ENCODE data around the gene SLC38A3.

SLC38A3 gene

DNA sequence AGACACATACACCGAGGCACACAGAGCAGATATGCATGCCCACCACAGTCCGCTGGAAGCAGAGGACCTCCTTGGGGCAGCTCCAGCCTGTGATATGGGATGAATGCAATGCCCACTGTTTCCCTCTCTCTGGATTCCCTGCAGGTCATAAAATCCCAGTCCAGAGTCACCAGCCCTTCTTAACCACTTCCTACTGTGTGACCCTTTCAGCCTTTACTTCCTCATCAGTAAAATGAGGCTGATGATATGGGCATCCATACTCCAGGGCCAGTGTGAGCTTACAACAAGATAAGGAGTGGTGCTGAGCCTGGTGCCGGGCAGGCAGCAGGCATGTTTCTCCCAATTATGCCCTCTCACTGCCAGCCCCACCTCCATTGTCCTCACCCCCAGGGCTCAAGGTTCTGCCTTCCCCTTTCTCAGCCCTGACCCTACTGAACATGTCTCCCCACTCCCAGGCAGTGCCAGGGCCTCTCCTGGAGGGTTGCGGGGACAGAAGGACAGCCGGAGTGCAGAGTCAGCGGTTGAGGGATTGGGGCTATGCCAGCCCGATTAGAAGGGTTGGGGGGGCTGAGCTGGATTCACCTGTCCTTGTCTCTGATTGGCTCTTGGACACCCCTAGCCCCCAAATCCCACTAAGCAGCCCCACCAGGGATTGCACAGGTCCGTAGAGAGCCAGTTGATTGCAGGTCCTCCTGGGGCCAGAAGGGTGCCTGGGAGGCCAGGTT, 14.0 kb upstream of the SLC38A3 start, which contains the start of gene GNAT1:
Gene GNAT1, plus strand, starts transcription at position 675 of the 725 bp plus-strand sequence. CDS start 116 bp downstream, outside the sequence.
- FAIRE-seq: no peak
- no peak for DNase-seq (ENCODE audit: insufficient read length, low spot score)

- DNase-seq (ENCODE audit: insufficient read length, low spot score) (no peak), FAIRE-seq (no peak)
These were observed 12.9 kb upstream of the SLC38A3 start for GRCh38 chr3:50192124-50192523.

- FAIRE-seq: peak; percentile 99
These were observed 12.4 kb upstream of the SLC38A3 start for GRCh38 chr3:50192689-50193141.

DNA sequence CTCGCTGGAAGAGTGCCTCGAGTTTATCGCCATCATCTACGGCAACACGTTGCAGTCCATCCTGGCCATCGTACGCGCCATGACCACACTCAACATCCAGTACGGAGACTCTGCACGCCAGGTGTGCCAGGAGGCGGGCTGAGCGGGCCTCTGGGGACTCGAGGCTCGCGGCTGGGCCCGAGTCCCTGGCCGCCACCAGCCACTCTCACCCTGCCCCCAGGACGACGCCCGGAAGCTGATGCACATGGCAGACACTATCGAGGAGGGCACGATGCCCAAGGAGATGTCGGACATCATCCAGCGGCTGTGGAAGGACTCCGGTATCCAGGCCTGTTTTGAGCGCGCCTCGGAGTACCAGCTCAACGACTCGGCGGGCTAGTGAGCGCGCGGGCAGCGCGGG, 11.8 kb upstream of the SLC38A3 start:
- FAIRE-seq (no peak), DNase-seq (ENCODE audit: insufficient read length, low spot score) (no peak)

More at GRCh38 chr3:50192689-50193141, 12.4 kb upstream of the SLC38A3 start:
- peak; percentile 97 for DNase-seq (ENCODE audit: insufficient read length, low spot score)

DNA sequence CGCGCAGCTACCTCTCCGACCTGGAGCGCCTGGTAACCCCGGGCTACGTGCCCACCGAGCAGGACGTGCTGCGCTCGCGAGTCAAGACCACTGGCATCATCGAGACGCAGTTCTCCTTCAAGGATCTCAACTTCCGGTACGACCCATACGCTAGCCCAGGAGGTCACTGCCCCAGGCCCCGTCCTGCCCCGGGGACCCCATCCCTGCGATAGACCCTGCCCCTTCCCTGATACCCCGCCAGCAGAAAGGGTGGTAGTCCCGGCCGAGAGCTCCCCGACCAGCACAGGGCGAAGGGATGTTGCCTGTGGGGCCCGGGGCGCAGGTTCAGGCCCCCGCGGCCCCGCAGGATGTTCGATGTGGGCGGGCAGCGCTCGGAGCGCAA, 11.3 kb upstream of the SLC38A3 start:
- FAIRE-seq: no peak

DNA sequence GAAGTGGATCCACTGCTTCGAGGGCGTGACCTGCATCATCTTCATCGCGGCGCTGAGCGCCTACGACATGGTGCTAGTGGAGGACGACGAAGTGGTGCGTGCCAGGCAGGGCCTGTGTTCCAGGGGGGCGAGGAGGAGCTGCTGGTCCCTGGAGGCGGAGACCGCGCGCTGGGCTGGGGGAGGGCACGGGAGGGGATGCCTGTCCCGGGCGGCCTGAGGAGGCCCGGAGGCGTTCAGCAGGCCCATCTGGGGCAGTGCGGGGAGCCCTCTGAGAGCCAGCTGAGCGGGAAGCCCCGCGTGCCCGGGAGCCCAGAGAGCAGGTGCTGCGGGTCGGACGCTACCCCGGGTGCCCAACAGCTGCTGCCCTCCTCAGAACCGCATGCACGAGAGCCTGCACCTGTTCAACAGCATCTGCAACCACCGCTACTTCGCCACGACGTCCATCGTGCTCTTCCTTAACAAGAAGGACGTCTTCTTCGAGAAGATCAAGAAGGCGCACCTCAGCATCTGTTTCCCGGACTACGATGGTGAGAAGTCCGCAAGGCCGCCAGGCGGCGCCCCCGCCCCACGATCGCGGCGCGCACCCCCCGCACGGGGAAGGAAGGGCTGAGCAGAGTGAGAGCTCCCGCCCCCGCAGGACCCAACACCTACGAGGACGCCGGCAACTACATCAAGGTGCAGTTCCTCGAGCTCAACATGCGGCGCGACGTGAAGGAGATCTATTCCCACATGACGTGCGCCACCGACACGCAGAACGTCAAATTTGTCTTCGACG, 10.8 kb upstream of the SLC38A3 start:
- FAIRE-seq: peak; percentile 78
- DNase-seq (ENCODE audit: insufficient read length, low spot score): peak; percentile 76

More for the DNA sequence above, 11.3 kb upstream of the SLC38A3 start:
- DNase-seq (ENCODE audit: insufficient read length, low spot score): no peak

DNA sequence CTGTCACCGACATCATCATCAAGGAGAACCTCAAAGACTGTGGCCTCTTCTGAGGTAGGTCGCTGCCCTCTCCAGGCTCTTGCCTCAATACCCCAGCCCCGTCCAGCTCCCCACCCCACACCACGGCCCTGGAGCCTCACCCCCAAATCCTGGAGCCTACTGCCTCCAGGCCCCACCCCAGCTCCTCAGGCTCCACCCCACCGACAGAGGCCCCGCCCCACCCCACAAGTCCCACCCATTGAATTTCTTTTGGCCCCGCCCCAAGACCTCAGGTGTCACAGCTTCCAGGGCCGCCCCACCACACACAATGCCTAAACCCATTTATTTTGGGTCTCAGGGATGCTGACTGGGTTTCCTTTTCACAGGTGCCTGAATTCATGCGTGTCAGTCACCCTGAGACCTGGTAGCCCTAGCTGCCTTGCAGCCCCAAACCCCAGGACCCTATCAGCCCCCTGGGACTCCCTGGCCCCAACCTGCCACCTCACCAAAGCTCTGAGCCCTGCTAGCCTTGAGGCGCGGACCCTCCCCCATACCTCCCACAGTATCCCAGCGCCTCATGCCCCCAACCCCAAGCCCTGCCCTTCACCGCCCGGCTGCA, 10.1 kb upstream of the SLC38A3 start:
- FAIRE-seq (peak; percentile 8), DNase-seq (ENCODE audit: insufficient read length, low spot score) (no peak)

GRCh38 chr3:50195501-50196252, 9.4 kb upstream of the SLC38A3 start:
- no peak for DNase-seq (ENCODE audit: insufficient read length, low spot score)
- FAIRE-seq: no peak

DNA sequence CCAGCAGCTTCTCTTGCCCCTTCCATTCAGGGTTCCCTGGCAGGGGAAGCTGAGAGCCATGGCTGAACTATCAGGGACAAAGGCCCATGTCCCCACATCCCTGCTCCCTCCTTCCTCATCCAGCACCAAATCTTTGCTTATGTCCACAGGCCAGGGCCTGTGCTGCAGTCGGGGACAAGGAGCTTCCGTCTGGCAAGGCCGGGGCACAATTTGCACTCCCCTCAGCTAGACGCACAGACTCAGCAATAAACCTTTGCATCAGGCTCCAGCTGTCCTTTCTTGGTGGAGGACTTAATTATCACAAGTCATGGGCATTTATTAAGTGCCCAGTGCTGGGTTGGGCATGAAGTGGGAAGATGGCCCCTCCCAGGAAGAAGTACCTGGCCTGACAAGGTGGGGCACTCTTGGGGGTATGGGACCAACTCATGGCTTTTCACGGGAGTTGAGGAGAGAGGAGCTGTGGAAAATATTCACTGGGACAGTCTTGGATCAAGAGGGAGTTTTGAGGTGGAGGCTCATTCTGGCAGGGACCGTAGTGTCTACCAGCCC, 8.7 kb upstream of the SLC38A3 start:
- FAIRE-seq (no peak), DNase-seq (ENCODE audit: insufficient read length, low spot score) (no peak)

DNA sequence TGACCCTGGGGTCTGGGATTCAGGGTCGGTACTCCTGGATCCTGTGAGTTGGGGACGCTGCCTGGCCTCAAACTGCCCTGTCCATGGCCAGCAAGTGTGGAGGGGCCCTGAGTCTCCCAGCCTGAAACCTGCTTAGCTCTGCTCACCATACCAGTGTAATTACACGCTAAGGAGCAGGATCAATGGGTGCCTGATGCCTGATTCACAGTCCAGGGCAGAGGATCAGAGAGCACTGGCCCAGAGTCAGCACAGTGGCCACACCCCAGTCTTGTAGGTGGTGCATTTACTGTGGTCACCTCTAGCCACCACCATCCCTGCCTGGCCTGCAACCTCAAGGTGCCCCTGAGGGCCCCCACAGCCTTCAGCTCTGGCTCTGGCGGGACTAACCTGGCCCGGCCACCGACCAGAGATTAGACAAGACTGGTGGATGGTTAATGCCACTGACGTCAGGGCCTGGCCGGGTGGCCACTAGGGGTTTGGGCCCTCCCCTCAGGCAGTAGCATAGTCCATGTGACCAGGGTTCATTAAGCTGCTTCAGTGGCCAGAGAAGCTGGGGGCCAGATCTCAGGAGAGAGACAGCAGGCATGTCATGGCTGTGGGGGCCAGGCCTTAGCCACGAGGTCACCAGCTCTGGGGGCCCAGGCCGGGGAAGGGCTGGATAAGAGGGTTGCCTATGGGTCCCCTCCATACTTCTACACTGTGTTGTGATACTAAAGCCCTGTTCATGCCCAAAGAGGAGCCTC, 3.3 kb upstream of the SLC38A3 start:
- no peak for DNase-seq (ENCODE audit: insufficient read length, low spot score)
- no peak for FAIRE-seq

DNA sequence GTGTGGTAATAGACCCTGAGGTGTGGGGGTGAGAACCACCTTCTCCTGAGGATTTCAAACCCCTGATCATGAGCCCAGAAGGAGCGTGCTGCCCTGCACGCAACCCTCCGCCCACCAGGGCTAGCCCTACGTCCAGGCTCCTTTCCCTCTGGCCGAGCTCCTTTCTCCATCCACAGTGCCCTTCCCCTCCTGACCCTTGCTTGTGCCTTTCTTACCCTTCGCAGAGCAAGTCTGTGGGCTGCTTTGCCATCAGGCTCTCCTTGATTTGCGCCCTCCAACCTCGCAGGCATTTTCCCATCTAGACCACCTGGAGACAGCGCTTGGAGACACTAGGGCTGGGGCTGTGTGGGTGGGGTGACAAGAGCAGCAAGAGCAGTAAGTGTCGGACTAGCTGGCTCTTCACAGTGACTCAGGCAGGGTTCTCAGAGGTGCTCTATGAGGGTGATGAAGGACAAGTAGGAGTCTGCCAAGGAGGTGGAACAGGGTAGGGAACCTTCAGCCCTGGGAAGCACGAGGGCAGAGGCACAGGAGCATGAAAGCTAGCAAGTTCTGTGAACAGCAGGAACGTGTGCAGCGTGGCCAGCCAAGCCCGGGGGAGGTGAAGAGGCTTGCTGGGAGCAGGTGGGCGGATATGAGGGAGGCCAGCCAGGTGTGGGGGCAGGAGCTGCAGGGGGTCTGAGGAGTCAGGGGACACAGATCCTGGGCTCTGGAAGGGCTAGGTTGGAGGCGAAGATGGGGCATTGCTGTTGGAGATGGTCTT, 2.5 kb upstream of the SLC38A3 start:
- no peak for FAIRE-seq
- no peak for DNase-seq (ENCODE audit: insufficient read length, low spot score)

GRCh38 chr3:50203113-50203808, 1.8 kb upstream of the SLC38A3 start:
- FAIRE-seq (no peak), DNase-seq (ENCODE audit: insufficient read length, low spot score) (no peak)

- no peak for DNase-seq (ENCODE audit: insufficient read length, low spot score)
- no peak for FAIRE-seq
These were observed 965 bp upstream of the SLC38A3 start for GRCh38 chr3:50203809-50204803.

- no peak for DNase-seq (ENCODE audit: insufficient read length, low spot score)
- FAIRE-seq: no peak
These were observed 574 bp downstream of the SLC38A3 start for GRCh38 chr3:50205413-50206276.

- FAIRE-seq (no peak), DNase-seq (ENCODE audit: insufficient read length, low spot score) (no peak)
These were observed 2.4 kb downstream of the SLC38A3 start for GRCh38 chr3:50207359-50208042.

Data from GM19239 (cell line).